CD4-positive, alpha-beta T cell treated with Interferon gamma for 1 hour (primary cell): ENCODE measurements around the gene CLMP.
"Not testable (repeated sequence)": the region's sequence is repeated elsewhere in the genome, so short reads cannot be mapped to it uniquely, and the experiment has no call there.

Experiments used
- DNase-seq: peaks from one replicate; pipeline ENCODE4 v3.0.0-alpha.2; 2020

Gene CLMP

GRCh38 chr11:123132034-123132766, 62.8 kb downstream of the CLMP start:
- not testable (repeated sequence) for DNase-seq

- no peak for DNase-seq
Measured at GRCh38 chr11:123129920-123130319, 65.1 kb downstream of the CLMP start.

- no peak for DNase-seq
Measured at GRCh38 chr11:123125169-123125568, 69.9 kb downstream of the CLMP start.

GRCh38 chr11:123122852-123123251, 72.2 kb downstream of the CLMP start:
- DNase-seq: no peak

- DNase-seq: no peak
Measured at GRCh38 chr11:123122341-123122740, 72.7 kb downstream of the CLMP start.

GRCh38 chr11:123116486-123116885, 78.6 kb downstream of the CLMP start:
- DNase-seq: no peak

- no peak for DNase-seq
Measured at GRCh38 chr11:123111465-123111864, 83.6 kb downstream of the CLMP start.

- DNase-seq: no peak
Measured at GRCh38 chr11:123110397-123110796, 84.7 kb downstream of the CLMP start.

GRCh38 chr11:123107945-123108495, 87.0 kb downstream of the CLMP start:
- no peak for DNase-seq

- DNase-seq: no peak
Measured at GRCh38 chr11:123104697-123105096, 90.4 kb downstream of the CLMP start.

GRCh38 chr11:123103326-123103980, 91.6 kb downstream of the CLMP start:
- DNase-seq: peak; percentile 19

GRCh38 chr11:123100379-123101085, 94.5 kb downstream of the CLMP start:
- no peak for DNase-seq

GRCh38 chr11:123098990-123099389, 96.1 kb downstream of the CLMP start:
- no peak for DNase-seq

GRCh38 chr11:123093739-123094138, 101.3 kb downstream of the CLMP start:
- DNase-seq: no peak

GRCh38 chr11:123091506-123091905, 103.5 kb downstream of the CLMP start:
- DNase-seq: no peak

GRCh38 chr11:123090168-123090567, 104.9 kb downstream of the CLMP start:
- DNase-seq: not testable (repeated sequence)

GRCh38 chr11:123088896-123089295, 106.2 kb downstream of the CLMP start:
- DNase-seq: not testable (repeated sequence)

GRCh38 chr11:123087657-123088056, 107.4 kb downstream of the CLMP start:
- peak; percentile 5 for DNase-seq

GRCh38 chr11:123086305-123086704, 108.7 kb downstream of the CLMP start:
- no peak for DNase-seq

GRCh38 chr11:123085497-123085896, 109.6 kb downstream of the CLMP start:
- no peak for DNase-seq

GRCh38 chr11:123084454-123084853, 110.6 kb downstream of the CLMP start:
- no peak for DNase-seq

GRCh38 chr11:123083623-123084029, 111.4 kb downstream of the CLMP start:
- DNase-seq: peak; percentile 75

GRCh38 chr11:123082977-123083376, 112.1 kb downstream of the CLMP start:
- no peak for DNase-seq

- no peak for DNase-seq
Measured at GRCh38 chr11:123080015-123080414, 115.0 kb downstream of the CLMP start.
